Dermis blood vessel endothelial cell (primary cell): Measurements from ENCODE around the gene GAMT. TPM values are rescaled to one million over a fixed set of nuclear protein-coding genes. Genes with fewer than 3 reads are reported as not detected.

Source experiments
- DNase-seq: peaks from one replicate; pipeline ENCODE4 v3.0.0; 2010
- total RNA-seq: library from RNA; depleted of rRNA; stranded (reverse); fragments of >200 nt; gene quantifications from 2 replicates; pipeline ENCODE4 v1.2.3, GENCODE V29; 2014

Gene GAMT
- total RNA-seq, 1 donor from 2014 or later, result 14.8 TPM

- no peak for DNase-seq
These were observed 16.5 kb upstream of the GAMT start for GRCh38 chr19:1417681-1418495.

GRCh38 chr19:1417145-1417544 lies 15.8 kb upstream of the GAMT start:
- DNase-seq, result no peak

DNA sequence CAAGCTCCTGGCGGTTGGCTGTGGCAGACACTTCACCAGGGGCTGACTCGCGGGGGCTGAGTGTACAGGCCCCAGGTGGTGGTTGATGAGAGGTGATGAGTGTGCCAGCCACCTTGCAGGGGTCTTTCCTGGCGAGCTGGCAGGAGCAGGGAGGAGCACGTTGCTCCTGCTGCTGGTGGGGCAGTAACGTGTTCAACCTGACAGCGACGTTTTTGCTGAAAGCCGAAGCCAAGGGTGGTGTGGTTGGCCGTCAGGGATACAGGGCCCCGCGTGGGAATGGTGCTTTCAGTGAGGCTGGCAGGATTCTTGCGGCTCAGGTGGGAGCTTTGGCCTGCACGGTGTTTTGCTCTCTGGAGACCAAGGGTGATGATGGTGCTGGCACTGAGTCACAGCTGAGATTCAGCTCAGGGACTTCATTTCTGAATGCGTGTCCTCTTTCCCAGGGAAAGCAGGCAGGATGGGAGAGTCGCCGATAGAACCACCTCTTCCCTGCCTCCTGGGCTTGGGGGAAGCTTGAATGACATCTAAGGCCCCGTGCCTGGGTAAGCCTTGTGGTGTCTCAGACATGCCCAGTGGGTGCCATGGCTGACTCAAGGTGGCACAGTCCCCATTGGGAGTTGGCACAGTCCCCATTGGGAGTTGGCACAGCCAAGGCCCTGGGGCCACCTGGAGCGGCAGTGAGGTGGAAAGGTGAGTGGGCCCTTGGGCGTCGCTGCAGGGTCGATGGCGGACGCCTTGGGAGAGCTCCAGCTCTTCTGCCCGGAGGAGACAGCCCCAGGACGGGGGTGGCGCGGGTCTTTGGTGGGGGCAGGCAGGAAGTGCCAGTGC lies 14.9 kb upstream of the GAMT start:
- peak; percentile 31 for DNase-seq

DNA sequence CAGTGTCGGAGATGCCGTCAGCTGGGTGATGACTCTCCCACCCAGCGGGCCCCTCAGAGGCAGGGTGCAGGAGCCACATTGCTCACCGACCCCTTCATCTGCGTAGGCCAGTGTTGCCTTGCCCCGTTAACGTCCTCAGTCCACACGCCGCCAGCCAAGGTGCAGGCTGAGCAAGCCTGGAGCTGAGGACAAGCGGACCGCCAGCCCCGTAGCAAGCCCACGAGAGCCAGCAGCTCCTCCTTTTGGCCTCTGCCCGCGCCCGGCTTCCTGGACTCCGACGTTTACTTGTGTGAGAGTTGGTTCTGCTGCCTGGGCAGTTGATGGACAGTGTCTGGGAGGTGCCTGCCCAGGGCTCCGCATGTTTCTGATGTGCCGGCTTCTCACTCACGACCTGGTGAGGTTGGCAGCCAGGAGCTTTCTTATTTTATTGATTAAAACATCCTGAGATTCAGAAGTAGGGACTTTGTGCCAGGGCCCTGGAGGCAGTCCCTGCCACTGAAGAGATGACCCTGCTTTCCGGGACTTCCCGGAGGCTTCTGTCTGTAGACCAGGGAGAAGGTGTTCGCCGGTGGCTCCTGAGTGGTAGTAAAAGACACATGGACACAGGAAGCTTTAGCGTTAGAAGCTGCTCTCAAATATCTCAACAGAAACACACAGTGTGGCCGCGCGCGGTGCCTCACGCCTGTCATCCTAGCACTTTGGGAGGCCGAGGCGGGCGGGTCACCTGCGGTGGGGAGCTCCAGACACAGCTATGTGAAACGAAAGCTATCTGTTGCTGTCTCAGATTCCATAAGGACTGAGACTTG lies 11.9 kb upstream of the GAMT start:
- DNase-seq, result no peak

- no peak for DNase-seq
These were observed 11.1 kb upstream of the GAMT start for GRCh38 chr19:1412323-1412923.

DNA sequence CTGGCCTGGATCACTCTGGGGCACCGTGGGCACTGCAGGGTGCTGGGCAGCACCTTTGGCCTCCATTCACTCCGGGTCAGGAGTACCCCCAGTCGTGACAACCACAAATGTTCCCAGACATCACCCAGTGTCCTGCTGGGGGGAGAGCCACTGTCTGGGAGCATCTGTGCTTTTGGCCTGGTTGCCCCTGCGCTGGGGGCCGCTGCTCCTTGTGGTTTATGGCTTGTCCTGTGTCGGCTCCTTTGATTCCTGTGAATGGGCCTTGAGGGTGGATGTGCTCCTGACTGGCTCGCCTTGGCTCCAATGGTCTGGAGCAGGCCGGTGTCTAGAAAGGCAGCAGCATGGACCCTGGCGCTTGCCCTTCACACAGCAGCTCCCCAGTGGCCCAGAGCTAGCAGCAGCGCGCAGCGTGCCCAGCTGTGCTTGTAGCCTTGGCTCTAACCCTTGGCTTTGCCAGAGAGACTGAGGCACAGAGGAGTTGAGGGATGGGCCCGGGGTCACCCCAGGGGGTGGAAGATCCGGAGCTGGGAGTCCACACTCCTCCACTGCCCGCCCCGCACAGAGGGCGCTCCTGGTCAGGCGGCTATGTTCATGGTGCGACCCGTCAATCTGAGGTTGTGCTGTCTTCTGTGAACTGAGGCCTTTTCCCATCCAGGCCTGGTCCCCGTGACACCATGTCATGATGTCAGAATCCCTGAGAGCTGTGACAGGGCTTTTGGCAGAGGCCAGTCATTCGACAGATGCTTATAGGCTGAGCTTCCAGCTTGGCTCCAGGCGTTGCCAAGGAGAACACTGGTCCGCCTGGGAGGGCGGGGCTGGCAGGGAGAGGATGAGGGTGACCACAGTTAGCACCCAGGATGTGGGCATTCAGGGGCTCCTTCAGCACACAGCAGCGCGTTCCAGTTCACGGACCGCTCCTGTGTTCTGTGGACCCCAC lies 10.2 kb upstream of the GAMT start:
- DNase-seq, result no peak

- DNase-seq, result no peak
These were observed 9.4 kb upstream of the GAMT start for GRCh38 chr19:1410789-1411188.

- DNase-seq, result peak; percentile 51
These were observed 8.9 kb upstream of the GAMT start for GRCh38 chr19:1410136-1410786.

DNA sequence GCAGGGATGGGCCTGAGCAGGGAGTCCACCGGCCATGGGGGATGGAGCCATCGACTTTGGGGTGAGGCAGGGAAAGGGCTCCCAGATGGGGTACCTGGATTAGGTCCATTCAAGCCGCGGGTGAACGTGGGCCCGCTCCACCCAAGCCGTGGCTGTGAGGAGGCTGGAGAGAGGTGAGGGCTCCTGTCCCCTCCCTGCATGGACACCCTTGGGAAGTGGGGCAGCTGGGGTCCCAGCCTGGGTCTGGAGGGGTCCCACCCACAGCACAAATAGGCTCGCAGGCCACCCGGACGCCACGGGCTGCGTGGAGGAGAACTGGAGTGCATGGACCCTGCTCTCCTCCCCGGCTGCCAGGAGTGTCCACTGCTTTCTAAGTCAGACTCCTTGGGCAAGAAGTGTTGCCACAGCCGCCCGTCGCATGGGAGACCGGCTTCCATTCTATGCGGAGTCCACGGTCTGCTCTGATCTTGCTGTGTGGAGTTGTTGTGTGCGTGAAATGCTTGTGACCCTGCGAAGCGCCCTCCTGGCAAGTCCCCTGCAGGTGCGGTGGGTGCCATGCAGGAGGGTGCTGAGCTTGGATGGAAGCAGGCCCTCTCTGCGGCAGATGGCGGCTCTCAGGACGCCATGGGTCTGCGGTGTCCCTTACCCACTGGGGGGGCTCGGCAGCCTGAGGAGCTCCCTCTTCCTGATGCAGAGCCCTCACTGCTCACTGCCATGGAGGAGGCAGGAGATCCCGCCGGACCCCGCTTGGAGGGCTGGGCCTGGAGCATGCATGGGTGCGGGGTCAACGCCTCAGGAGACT lies 8.1 kb upstream of the GAMT start:
- no peak for DNase-seq

- DNase-seq, result peak; percentile 75
These were observed 7.2 kb upstream of the GAMT start for GRCh38 chr19:1408300-1409203.

GRCh38 chr19:1407528-1408299 lies 6.4 kb upstream of the GAMT start, which contains the start of gene DAZAP1:
DAZAP1 (plus strand) TSS chr19:1407586; CDS start chr19:1407774, 188 bp downstream.
- no peak for DNase-seq

GRCh38 chr19:1406774-1407527 lies 5.6 kb upstream of the GAMT start:
- peak; percentile 99 for DNase-seq

DNA sequence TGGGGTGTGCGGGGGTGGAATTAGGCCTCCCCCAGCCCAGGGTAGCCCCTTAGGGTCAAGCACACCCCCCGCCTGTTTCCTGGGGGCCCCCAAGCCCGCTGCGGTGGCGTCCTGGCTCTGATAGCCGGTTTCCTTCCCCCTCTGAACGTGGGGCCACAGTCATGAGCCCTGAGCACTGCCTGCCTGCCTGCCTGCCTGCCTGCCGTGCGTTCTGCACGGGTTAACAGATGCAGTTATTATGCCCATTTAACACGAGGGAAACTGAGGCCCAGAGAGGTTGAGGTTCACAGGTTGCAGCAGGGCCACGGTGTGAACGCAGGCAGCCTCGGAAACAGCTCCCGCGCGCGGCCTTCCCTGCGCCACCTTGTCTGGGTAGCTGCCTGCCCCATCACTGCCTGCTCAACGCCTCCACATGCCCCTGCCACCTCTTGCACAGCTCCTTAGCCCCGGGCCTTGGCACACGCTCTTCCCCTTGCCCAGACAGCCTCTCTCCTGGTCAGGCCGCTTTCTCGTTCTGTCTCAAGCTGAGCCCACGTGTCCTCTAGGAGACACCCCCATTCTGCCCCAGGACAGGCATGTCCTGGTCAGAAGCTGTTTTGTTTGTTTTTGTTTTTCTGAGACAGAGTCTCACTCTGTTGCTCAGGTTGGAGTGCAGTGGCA lies 1.2 kb upstream of the GAMT start:
- no peak for DNase-seq

GRCh38 chr19:1401889-1402217 lies 511 bp upstream of the GAMT start:
- DNase-seq, result no peak

GRCh38 chr19:1400281-1401137 lies 833 bp downstream of the GAMT start:
- no peak for DNase-seq

GRCh38 chr19:1399745-1400144 lies 1.6 kb downstream of the GAMT start:
- no peak for DNase-seq
